Left cardiac atrium (tissue), 4 donors: ENCODE measurements around the gene HSPB1. TPM values are rescaled to one million over a fixed set of nuclear protein-coding genes. Genes with fewer than 3 reads are reported as not detected.
A peak's percentile ranks its signal among the peaks of the same experiment; 100 is the strongest.
"Not testable (repeated sequence)": the region's sequence is repeated elsewhere in the genome, so short reads cannot be mapped to it uniquely, and the experiment has no call there.

Experiments
- ATAC-seq, 2 donors: fragments of 200-7000 bp; cut with Tn5 transposase; one replicate each; pipeline ENCODE4 v1.9.1; 2020; ENCODE audit warnings: mild to moderate bottlenecking in 2 of 2, moderate library complexity in 2 of 2
- DNase-seq: peaks from one replicate; pipeline ENCODE4 v3.0.0-alpha.2; 2020
- intact Hi-C, 2 donors: fragments of 100-400 bp; cut with DNase I; formaldehyde crosslinking; loops; one replicate each; pipeline versions ENCODE4 v1.14.1 to v1.15.1; 2022 to 2023
- total RNA-seq, 2 donors: library from RNA; stranded (reverse); fragmentation: NEBNext Ultra II Directional; extraction: Animal tissue kit (Norgen Biotek cat#: 25700); gene quantifications; one replicate each; pipeline ENCODE4 v1.2.1, GENCODE V29; 2021
- donor health status: DM: no; HTN: yes; CAD: no.
- donor health status: DM: no; HTN: yes; CAD: no; lungs with severe emphysema.
- donor health status: DM: yes; HTN: yes; CAD: no.
- donor health status: Dilated cardiomyopathy.

Gene HSPB1
- total RNA-seq, 2 donors from 2014 or later = 1,191 to 2,127 TPM

DNA sequence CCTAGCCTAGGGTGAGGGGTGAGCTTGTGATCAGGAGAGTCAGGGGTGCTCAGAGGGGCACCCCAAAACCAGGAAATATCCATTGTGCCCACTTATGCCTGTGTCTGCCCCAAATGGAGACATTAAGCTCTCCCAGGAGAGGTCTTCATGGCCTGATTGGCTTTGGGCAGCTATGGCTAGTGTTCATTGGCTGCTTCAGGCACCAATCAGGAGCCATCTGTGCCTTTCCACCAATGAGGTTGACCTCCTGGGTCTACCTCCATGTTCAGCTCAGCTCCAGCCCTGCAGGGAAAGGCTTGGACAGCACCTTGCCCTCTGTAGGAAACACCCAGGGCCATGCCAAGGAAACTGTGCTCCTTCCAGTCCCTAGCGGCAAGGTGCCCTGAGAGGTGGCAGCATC lies 23.9 kb upstream of the HSPB1 start:
- DNase-seq (no peak), ATAC-seq (no peak)
- intact Hi-C loops = no loop called here

GRCh38 chr7:76280408-76280807 lies 22.1 kb upstream of the HSPB1 start:
- intact Hi-C loops = no loop called here
- DNase-seq = no peak
- ATAC-seq = peak in 1 of 2 donors; percentile 8

GRCh38 chr7:76281006-76281705 lies 21.3 kb upstream of the HSPB1 start:
- no peak for DNase-seq
- ATAC-seq = peak in 1 of 2 donors; percentile 31
- intact Hi-C loops = no loop called here

DNA sequence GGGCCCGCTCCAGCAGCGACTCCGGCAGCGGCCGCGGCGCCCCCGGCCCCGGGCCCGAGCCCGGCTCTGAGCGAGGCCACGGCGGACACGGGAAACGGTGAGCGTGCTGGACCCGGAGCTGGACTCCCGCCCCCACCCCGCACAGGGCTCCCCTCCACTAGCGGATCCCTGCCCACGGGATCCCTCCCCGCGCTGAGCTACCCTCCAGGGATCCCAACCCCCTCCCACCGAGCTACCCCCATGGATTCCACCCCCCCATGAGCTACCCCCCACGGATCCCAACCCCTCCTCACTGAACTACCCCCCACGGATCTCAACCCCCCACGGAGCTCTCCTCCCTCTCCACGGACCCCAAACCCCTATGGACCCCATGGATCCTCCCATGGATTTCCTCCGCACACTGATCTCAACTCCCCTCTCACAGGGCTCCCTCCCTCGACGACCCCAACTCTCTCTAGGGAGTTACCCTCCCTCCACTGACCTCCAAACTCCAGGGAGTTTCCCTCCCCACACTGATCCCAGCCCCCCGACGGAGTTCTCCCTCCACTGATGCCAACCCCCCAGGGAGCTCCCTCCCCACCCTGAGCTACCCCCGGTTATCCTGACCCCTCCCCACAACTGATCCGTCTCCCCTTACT lies 20.6 kb upstream of the HSPB1 start:
- intact Hi-C loops = no loop called here
- DNase-seq (no peak), ATAC-seq (no peak)

DNA sequence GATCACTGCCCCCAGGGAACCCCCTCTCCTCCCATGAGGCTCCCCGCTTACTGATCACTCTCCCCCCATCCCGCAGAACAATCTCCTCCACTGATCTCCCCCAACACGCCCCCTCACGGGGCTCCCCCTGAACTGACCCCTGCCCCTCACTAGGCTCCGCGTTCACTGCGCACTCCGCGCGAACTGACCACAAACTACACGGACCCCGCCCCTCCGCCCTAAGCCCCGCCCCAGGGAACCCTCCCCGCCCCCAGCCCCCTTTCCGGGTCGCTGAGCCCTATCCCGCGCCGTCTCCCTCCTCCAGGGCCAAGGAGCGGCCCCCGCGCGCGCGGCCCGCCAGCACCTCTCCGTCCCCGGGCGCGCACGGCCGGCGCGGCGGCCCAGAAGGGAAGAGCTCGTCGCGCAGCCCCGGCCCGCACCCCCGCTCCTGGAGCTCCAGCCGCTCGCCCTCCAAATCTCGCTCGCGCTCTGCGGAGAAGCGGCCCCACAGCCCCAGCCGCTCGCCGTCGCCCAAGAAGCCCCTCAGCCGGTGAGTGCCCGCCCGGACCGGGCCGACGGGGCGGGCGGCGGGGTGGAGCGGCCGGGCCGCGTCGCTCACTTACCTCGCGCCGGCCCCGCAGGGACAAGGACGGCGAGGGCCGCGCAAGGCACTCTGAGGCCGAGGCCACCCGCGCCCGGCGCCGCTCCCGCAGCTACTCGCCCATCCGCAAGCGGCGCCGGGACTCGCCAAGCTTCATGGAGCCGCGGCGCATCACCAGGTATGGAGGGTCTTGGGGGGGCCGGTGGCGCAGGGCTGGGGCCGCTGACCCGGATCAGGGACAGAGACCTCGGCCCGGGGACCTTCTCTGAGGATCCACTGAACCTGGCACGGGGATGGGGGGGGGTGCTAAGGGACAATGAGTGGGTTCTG lies 19.9 kb upstream of the HSPB1 start:
- ATAC-seq (peak; percentile 79 to 83), DNase-seq (no peak)
- intact Hi-C loops = no loop called here

DNA sequence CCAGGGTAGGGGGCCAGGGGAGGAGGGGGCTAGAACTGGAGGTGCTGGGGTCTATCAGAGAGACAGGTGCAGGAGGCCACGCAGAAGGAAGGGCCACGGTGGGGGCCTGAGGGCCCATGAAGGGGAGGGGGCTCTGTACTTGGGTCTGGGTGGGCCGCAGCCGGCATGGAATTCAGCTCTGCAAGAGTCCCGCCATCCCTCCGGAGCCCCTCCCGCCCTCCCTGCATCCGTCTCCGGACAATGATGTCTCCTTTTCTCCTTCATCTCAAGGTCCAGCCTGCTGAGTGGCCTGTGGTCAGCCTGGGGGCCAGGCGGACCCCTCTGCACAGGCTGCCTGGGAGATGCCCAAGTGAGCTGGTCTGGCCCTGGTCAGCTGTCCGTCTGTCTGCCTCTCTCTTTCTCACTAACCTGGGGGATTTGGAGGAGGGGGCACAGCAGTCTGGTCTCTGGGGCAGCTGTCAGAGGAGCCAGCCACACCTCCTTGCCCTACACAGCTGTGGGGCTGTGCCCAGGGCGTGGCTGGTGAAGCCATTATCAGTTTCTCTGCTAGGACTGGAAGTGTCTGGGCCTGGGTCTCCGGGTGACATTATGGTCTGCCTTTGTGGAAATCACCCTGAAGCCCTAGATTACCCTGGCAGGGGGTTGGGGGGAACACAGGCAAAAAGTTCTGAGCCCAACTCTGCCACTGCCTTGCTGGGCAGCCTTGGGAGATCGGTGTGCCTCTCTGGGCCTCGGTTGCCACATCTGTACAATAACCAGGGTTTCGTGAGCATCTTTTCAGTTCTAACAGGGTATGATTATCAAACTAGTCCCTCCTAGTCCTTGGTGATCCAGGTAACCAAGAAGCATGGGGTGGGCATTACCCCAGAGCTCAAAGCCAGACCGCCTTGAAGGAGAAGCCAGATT lies 19.0 kb upstream of the HSPB1 start:
- intact Hi-C loops = no loop called here
- ATAC-seq (no peak), DNase-seq (no peak)

GRCh38 chr7:76285604-76286374 lies 16.7 kb upstream of the HSPB1 start:
- intact Hi-C loops = no loop called here
- ATAC-seq (no peak), DNase-seq (no peak)

DNA sequence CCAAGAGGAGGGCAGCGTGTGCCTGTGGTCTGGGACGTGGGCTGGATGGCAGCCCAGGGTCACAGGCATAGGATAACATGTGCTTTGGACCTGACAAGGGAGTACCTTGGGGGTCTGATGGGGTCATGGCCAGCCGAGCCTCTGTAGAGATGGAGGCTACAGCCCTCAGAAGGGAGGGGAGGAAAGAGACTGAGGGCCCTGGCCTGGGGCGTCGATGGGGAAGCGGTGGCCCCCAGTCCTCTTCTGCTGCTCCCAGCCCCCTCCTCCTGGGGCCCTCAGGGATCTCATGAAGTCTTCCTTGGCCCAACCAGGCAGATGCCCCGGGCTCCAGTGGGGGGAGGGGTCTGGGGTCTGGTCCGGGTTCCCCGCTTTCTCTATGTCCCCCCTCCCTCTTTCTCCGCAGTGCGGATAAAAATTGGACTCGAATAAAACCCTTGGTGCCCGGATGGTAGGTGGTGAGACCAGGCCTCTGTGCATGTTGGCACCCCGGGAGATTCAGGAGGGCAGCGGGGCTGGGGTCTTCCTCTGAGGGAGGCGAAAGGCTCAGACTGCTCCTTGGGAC lies 15.6 kb upstream of the HSPB1 start:
- no peak for DNase-seq
- ATAC-seq = no peak
- intact Hi-C loops = no loop called here

DNA sequence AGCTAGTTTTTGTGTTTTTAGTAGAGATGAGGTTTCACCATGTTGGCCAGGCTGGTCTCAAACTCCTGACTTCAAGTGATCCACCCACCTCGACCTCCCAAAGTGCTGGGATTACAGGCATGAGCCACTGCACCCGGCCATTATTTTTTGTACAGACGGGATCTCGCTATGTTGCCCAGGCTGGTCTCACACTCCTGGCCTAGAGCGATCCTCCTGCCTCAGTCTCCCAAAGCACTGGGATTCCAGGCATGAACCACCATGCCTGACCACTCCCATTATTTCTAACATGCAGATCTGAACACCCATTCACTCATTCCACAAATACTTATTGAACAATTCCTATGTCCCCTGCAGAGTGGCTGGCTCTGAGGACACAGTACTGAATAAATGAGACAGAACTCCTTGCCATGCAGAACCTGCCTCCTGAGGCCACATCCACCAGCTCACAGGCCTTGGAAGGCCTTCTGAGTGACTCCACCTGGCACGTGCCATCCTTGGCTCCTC lies 11.6 kb upstream of the HSPB1 start:
- intact Hi-C loops = loop anchor here (1.0 kb wide), 1 partner anchor 23 kb away; no protein-coding TSS in a partner anchor
- DNase-seq, ATAC-seq: not testable (repeated sequence)

GRCh38 chr7:76291351-76292212 lies 10.9 kb upstream of the HSPB1 start:
- intact Hi-C loops = loop anchor here (1.0 kb wide), 1 partner anchor 23 kb away; no protein-coding TSS in a partner anchor

DNA sequence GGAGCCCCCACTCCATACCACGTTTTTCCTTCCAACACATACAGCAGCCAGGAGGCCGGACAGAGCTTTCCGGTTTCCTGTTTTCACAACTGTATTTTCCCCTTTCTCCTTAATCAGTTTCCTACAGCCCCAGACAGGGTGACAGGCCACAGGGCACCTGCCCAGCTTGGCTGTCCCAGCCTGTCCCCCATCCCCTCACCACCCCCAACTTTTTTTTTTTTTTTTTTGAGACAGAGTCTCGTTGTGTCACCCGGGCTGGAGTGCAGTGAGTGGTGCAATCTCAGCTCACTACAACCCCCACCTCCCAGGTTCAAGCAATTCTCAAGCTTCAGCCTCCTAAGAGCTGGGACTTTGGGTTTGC lies 10.3 kb upstream of the HSPB1 start:
- intact Hi-C loops = no loop called here
- ATAC-seq (peak; percentile 15 to 29), DNase-seq (peak; percentile 72)

More at GRCh38 chr7:76291351-76292212, 10.9 kb upstream of the HSPB1 start:
- peak; percentile 71 to 76 for ATAC-seq
- peak; percentile 93 for DNase-seq

GRCh38 chr7:76292911-76293310 lies 9.6 kb upstream of the HSPB1 start:
- DNase-seq, intact Hi-C loops, ATAC-seq: not testable (repeated sequence)

DNA sequence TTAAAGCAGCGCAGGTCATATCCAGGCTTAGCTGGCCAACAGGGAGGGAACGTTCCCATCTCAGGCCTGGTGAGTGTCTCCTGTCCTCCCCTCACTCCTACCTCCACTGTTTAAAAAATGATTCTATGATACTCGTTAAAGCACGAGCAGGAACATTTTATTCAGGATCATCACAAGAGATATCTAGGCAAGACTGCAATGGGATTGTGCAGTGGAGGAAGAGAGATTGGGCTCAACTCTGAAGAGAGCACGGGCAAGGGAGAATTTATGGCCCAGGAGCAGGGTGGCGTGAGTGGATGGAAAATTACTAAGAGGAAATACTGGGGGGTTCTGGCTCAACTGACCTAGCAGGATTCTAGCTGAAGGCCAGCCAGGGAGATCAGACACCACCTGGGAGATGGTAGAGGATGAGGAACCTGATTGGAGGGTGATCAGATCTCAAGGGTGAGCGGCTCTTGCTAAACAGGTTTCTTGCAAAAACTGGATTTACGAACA lies 9.0 kb upstream of the HSPB1 start:
- no peak for DNase-seq

DNA sequence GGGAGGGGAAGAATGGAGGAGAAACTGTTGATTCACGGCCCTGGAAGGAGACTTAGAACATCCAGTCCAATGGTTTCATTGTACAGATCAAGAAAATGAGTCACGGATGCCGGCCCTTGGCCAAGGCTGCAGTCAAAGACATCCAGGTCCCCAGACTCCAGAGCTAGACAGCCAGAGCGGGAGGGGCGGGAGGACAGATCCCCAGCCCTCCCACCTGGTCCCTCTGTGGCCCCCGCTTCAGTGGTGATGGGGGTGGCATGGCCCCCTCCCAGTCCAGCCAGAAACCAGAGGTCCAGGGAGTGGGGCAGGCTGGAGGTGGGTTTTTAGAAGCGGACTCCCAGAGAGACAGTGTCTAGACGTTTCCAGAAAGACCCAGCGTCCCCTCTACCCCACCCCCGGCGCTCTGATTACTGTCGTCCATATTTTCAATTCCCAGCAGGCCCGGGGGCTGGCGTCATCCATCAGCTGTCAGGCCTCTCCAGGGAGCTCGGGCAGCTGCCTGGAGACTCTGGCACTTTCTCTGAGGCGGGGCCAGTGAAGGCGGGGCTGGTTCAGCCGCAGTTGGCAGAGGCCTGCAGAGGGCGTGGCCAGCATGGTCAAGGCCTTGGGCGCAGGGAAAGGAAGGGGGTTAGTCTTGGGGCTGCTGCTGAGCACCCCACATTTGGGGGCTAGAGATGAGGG lies 8.0 kb upstream of the HSPB1 start:
- peak; percentile 98 for DNase-seq
- ATAC-seq = peak; percentile 86 to 90
- intact Hi-C loops = no loop called here

More for the DNA sequence above, 9.0 kb upstream of the HSPB1 start:
- intact Hi-C loops = no loop called here
- no peak for ATAC-seq

- ATAC-seq (peak in 1 of 2 donors; percentile 26), DNase-seq (no peak)
- intact Hi-C loops = no loop called here
Observed at GRCh38 chr7:76296743-76297740, 5.4 kb upstream of the HSPB1 start.
